Liver (tissue), 9 donors: Measurements from ENCODE around the gene SEC14L6. TPM values are rescaled to one million over a fixed set of nuclear protein-coding genes. Genes with fewer than 3 reads are reported as not detected.

Experiments
- DNase-seq: peaks from one replicate; pipeline ENCODE4 v3.0.0-alpha.2; 2017; ENCODE audit warnings: low spot score
- H3K27ac ChIP-seq, 2 donors: one replicate each; pipeline ENCODE4 v1.7.0; 2013; ENCODE audit warnings: inconsistent platforms in 2 of 2, low read length in 2 of 2, control low read depth in 1 of 2, low read depth in 1 of 2, mild to moderate bottlenecking in 1 of 2
- H3K27me3 ChIP-seq, 4 donors: one replicate each; pipeline versions ENCODE4 v1.6.1 to v1.7.0; 2013; ENCODE audit warnings: low read length in 3 of 4, inconsistent platforms in 1 of 4, mild to moderate bottlenecking in 1 of 4, moderate library complexity in 1 of 4; ENCODE audit not compliant: control insufficient read depth in 4 of 4, insufficient read depth in 4 of 4
- H3K36me3 ChIP-seq, 4 donors: one replicate each; pipeline versions ENCODE4 v1.6.1 to v1.7.0; 2013; ENCODE audit warnings: low read length in 3 of 4, mild to moderate bottlenecking in 3 of 4, low read depth in 1 of 4, moderate library complexity in 1 of 4; ENCODE audit not compliant: control insufficient read depth in 4 of 4, insufficient read depth in 3 of 4
- H3K4me1 ChIP-seq, 4 donors: one replicate each; pipeline versions ENCODE4 v1.6.1 to v1.7.0; 2013; ENCODE audit warnings: low read length in 3 of 4, mild to moderate bottlenecking in 3 of 4, moderate library complexity in 1 of 4; ENCODE audit not compliant: control insufficient read depth in 4 of 4, insufficient read depth in 4 of 4
- H3K4me3 ChIP-seq, 3 donors: one replicate each; pipeline versions ENCODE4 v1.6.1 to v1.7.0; 2013; ENCODE audit warnings: low read length in 3 of 3, control low read depth in 1 of 3, low read depth in 1 of 3, mild to moderate bottlenecking in 1 of 3
- H3K9ac ChIP-seq, 2 donors: one replicate each; pipeline ENCODE4 v1.7.0; 2013; ENCODE audit warnings: low read length in 2 of 2, mild to moderate bottlenecking in 2 of 2, moderate library complexity in 2 of 2, control low read depth in 1 of 2, low read depth in 1 of 2
- H3K9me3 ChIP-seq, 4 donors: one replicate each; pipeline versions ENCODE4 v1.6.1 to v1.7.0; 2013; ENCODE audit warnings: low read length in 3 of 4; ENCODE audit not compliant: control insufficient read depth in 4 of 4
- ATF3 ChIP-seq: IDR thresholded peaks from 2 replicates; pipeline ENCODE4 v1.6.1; 2016; ENCODE audit warnings: antibody characterized with exemption
- FOXA1 ChIP-seq: IDR thresholded peaks from 2 replicates; pipeline ENCODE4 v1.6.1; 2016; ENCODE audit warnings: antibody characterized with exemption
- FOXA2 ChIP-seq: IDR thresholded peaks from 2 replicates; pipeline ENCODE4 v1.6.1; 2016; ENCODE audit warnings: antibody characterized with exemption
- GABPA ChIP-seq, 2 donors: IDR thresholded peaks in 1 of 2; conservative IDR thresholded peaks in 1 of 2; 2 replicates each; pipeline ENCODE4 v1.6.1; 2016; ENCODE audit warnings: antibody characterized with exemption in 2 of 2, mild to moderate bottlenecking in 1 of 2, moderate library complexity in 1 of 2
- HNF4G ChIP-seq: IDR thresholded peaks from 2 replicates; pipeline ENCODE4 v1.6.1; 2016; ENCODE audit warnings: antibody characterized with exemption
- MAX ChIP-seq: IDR thresholded peaks from 2 replicates; pipeline ENCODE4 v1.6.1; 2016; ENCODE audit warnings: antibody characterized with exemption
- NR2F2 ChIP-seq: IDR thresholded peaks from 2 replicates; pipeline ENCODE4 v1.6.1; 2016; ENCODE audit warnings: antibody characterized with exemption
- RAD21 ChIP-seq, 2 donors: IDR thresholded peaks; 2 replicates each; pipeline ENCODE4 v1.6.1; 2016; ENCODE audit warnings: antibody characterized with exemption in 2 of 2, mild to moderate bottlenecking in 2 of 2
- REST ChIP-seq: IDR thresholded peaks from 2 replicates; pipeline ENCODE4 v1.6.1; 2016; ENCODE audit warnings: antibody characterized with exemption, mild to moderate bottlenecking
- RXRA ChIP-seq, 2 donors: IDR thresholded peaks; 2 replicates each; pipeline ENCODE4 v1.6.1; 2017 to 2018; ENCODE audit warnings: antibody characterized with exemption in 2 of 2, mild to moderate bottlenecking in 1 of 2
- SP1 ChIP-seq: IDR thresholded peaks from 2 replicates; pipeline ENCODE4 v1.6.1; 2018; ENCODE audit warnings: antibody characterized with exemption, mild to moderate bottlenecking
- TAF1 ChIP-seq: conservative IDR thresholded peaks from 2 replicates; pipeline ENCODE4 v1.6.1; 2016; ENCODE audit warnings: antibody characterized with exemption, mild to moderate bottlenecking
- YY1 ChIP-seq: IDR thresholded peaks from 2 replicates; pipeline ENCODE4 v1.6.1; 2016; ENCODE audit warnings: antibody characterized with exemption, mild to moderate bottlenecking
- ZBTB33 ChIP-seq: IDR thresholded peaks from 2 replicates; pipeline ENCODE4 v1.6.1; 2016; ENCODE audit warnings: antibody characterized with exemption
- WGBS: extraction: QIAGEN DNeasy Blood & Tissue Kit; methylation state at CpG from one replicate; pipeline ENCODE4 v1.1.7; 2013; 5-methylcytosine and 5-hydroxymethylcytosine counted together
- polyA plus RNA-seq, 2 donors: library from polyadenylated mRNA; stranded (reverse) in 1 of 2; unstranded in 1 of 2; fragments of 200-250 nt in 1 of 2; fragments of >200 nt in 1 of 2; fragmentation: Nextera tagmentation in 1 of 2; extraction: Ambion mirVana in 1 of 2; gene quantifications; one replicate each; pipeline versions ENCODE4 v1.2.1 to v1.2.3, GENCODE V29; 2013 to 2015
- total RNA-seq, 2 donors: library from RNA; depleted of rRNA; stranded (reverse); fragments of >200 nt; gene quantifications; one replicate each; pipeline ENCODE4 v1.2.3, GENCODE V29; 2014
- donor health status: healthy.
- donor health status: healthy.
- donor health status: healthy.
- donor health status: healthy.
- donor health status: healthy.

SEC14L6 gene
- total and polyA plus RNA-seq, 4 donors: 0.18 to 0.70 (median 0.28) TPM

GRCh38 chr22:30474683-30475424 is 71.7 kb downstream of the SEC14L6 start:
- Histone ChIP-seq H3K9ac (no peak overlapping the region), H3K27ac (no peak overlapping the region)
- no peak for DNase-seq

GRCh38 chr22:30474121-30474520 is 72.4 kb downstream of the SEC14L6 start:
- no peak overlapping the region for H3K4me3 ChIP-seq
- H3K36me3 ChIP-seq: no peaks in the 10 kb centered on the region
- WGBS: 97% methylated on average over 4 of the region's 4 CpGs
- no peaks in the 10 kb centered on the region for H3K27me3 ChIP-seq
- H3K9ac ChIP-seq: no peak overlapping the region
- H3K27ac ChIP-seq: no peak overlapping the region
- H3K9me3 ChIP-seq: no peaks in the 10 kb centered on the region
- no peak for DNase-seq
- peaks cover 5 to 35% (median 23%) of the 10 kb centered on the region in 4 donors for H3K4me1 ChIP-seq
- TF ChIP-seq HNF4G (no peak), NR2F2 (no peak), GABPA (IDR thresholded peaks at IDR 0.05 in 1 of 2, conservative IDR thresholded peaks at IDR 0.05 in 1 of 2) (no peak), REST (no peak), MAX (no peak), SP1 (no peak), YY1 (no peak), FOXA2 (no peak), RXRA (IDR thresholded peaks at IDR 0.05) (no peak), FOXA1 (no peak)

More at GRCh38 chr22:30474683-30475424, 71.7 kb downstream of the SEC14L6 start:
- no peaks in the 10 kb centered on the region for H3K36me3 ChIP-seq
- H3K4me3 ChIP-seq: no peak overlapping the region
- H3K9me3 ChIP-seq: no peaks in the 10 kb centered on the region
- peaks cover 5 to 35% (median 23%) of the 10 kb centered on the region in 4 donors for H3K4me1 ChIP-seq
- TF ChIP-seq REST: no peak
- no peak for TF ChIP-seq TAF1
- TF ChIP-seq ATF3: no peak
- no peak for TF ChIP-seq FOXA1
- no peak for TF ChIP-seq RAD21 (IDR thresholded peaks at IDR 0.05)
- no peak for TF ChIP-seq FOXA2
- TF ChIP-seq MAX: no peak
- TF ChIP-seq RXRA (IDR thresholded peaks at IDR 0.05): no peak
- TF ChIP-seq SP1: no peak
- no peak for TF ChIP-seq ZBTB33
- no peaks in the 10 kb centered on the region for H3K27me3 ChIP-seq
- 73% methylated on average over 6 of the region's 6 CpGs for WGBS
